HG03039 (cell line): ENCODE measurements around the gene LHX3.

Source experiments
- ATAC-seq: cut with Tn5 transposase; IDR thresholded peaks from one replicate; pipeline ENCODE4 v1.9.1; 2021; ENCODE audit warnings: mild to moderate bottlenecking, moderate library complexity; ENCODE audit not compliant: unreplicated experiment

LHX3 gene

GRCh38 chr9:136179101-136179616 is 25.8 kb downstream of the LHX3 start:
- no peak for ATAC-seq

- ATAC-seq: no peak
These were observed 26.2 kb downstream of the LHX3 start for GRCh38 chr9:136178773-136179075.

GRCh38 chr9:136178061-136178772 is 26.7 kb downstream of the LHX3 start:
- ATAC-seq: no peak

GRCh38 chr9:136177224-136177623 is 27.7 kb downstream of the LHX3 start:
- no peak for ATAC-seq

- no peak for ATAC-seq
These were observed 29.2 kb downstream of the LHX3 start for GRCh38 chr9:136175616-136176197.

- ATAC-seq: no peak
These were observed 29.9 kb downstream of the LHX3 start for GRCh38 chr9:136174779-136175615.

- ATAC-seq: no peak
These were observed 31.2 kb downstream of the LHX3 start for GRCh38 chr9:136173648-136174290.

GRCh38 chr9:136172412-136173079 is 32.4 kb downstream of the LHX3 start:
- ATAC-seq: no peak

- ATAC-seq: no peak
These were observed 33.0 kb downstream of the LHX3 start for GRCh38 chr9:136171801-136172411.

GRCh38 chr9:136171009-136171800 is 33.7 kb downstream of the LHX3 start:
- ATAC-seq: no peak

GRCh38 chr9:136170006-136170901 is 34.7 kb downstream of the LHX3 start:
- ATAC-seq: no peak

GRCh38 chr9:136169495-136169894 is 35.4 kb downstream of the LHX3 start:
- ATAC-seq: no peak

GRCh38 chr9:136163248-136163850 is 41.6 kb downstream of the LHX3 start:
- no peak for ATAC-seq

GRCh38 chr9:136160995-136161610 is 43.8 kb downstream of the LHX3 start:
- ATAC-seq: no peak

- ATAC-seq: no peak
These were observed 44.5 kb downstream of the LHX3 start for GRCh38 chr9:136160381-136160841.

GRCh38 chr9:136159851-136160250 is 45.1 kb downstream of the LHX3 start:
- ATAC-seq: no peak

GRCh38 chr9:136157477-136158265 is 47.3 kb downstream of the LHX3 start:
- ATAC-seq: no peak
